Nasal cavity respiratory epithelium epithelial cell of viscerocranial mucosa (primary cell): ENCODE measurements around the gene CD300LB. TPM values are rescaled to one million over a fixed set of nuclear protein-coding genes. Genes with fewer than 3 reads are reported as not detected.

Experiments
- total RNA-seq: library from RNA; depleted of rRNA; stranded (reverse); fragments of >200 nt; gene quantifications from 2 replicates; pipeline ENCODE4 v1.2.3, GENCODE V29; 2014

The CD300LB gene
- total RNA-seq, result not detected in 2 replicates

DNA sequence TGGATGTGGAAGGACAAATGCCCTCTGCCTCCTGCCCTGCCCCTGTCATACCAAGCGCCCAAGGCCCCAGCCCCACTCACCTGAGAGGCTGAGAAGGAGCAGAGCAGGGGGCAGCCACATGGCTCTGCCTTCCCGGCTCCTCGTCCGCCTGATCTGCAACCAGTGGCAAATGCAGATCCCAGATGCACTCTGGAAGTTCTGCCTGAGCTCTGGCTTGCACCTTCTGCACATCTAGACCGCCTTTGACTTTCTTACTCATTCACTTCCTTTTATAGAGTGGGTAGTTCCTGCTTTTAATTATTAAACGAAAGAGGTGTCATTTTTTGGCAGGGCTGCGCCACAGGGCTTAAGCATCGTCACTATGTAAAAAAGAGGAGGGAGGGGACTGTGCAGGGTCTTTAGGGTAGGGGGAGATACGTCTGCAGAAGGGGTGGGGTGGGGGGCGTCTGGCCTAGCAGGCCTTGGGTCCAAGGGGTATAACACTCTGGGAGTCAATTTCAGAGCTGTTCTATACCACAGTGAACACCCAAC, at the start of gene CD300LB:
Gene CD300LB (minus strand): TSS at position 245 of the 531 bp plus-strand sequence. CDS start 125 bp downstream, at position 120.

DNA sequence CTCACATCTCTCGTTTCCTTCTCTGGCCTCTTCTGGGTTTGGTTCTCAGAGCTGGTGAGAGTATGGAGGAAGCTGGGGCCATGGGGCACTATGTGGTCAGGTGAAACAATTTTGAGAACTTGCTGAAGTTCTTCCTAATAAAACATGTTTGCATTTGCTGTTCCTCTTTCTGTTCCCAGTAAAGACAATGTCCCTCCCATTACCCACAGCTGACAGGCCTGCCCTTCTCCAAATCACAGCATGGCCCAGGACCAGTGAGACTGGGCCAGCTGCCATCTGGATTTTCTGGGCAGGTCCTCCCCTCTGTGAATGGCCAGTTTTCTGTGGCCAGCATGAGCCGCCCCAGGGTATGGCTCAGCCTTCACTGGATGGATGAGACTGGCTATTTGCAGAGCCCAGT, 36.1 kb upstream of the CD300LB start, which contains the start of gene CD300H:
Gene CD300H (minus strand): TSS at position 113 of the 400 bp plus-strand sequence.

DNA sequence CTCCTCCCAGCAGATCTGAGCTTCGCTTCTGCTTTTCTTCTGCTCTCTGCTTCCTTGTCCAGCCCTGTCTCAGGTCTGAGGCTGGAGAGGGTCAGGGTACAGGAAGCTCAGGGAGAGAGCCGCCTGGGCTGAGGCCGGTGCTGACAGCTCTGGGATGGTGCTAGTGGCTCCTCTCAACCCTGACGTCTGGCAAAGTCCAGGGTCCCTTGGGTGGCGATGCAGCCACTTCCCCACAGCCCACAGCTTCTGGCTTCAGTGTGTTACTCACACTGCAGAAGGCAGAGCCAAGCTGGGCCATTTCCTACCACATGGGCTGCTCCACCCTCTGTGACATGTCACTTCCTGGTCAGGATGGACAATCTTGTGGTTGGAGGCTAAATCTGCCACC, 14.6 kb upstream of the CD300LB start, which contains the start of gene CD300C:
Gene CD300C (minus strand): TSS at position 273 of the 388 bp plus-strand sequence. CDS start 333 bp downstream, outside the sequence.

Other genes with a start within 250 kb of the CD300LB start
- 0.07 TPM in 1 of 2 replicates, not detected in the other for gene KIF19, start 205.2 kb downstream of the CD300LB start, total RNA-seq
- not detected in 2 replicates for gene BTBD17, start 169.6 kb downstream of the CD300LB start, total RNA-seq
- gene GPR142, start 164.0 kb downstream of the CD300LB start, total RNA-seq, result not detected in 2 replicates
- gene GPRC5C, start 99.4 kb downstream of the CD300LB start, total RNA-seq, result 7.2 and 80.2 TPM in 2 replicates
- 0.07 TPM in 1 of 2 replicates, not detected in the other for gene CD300A, start 64.8 kb downstream of the CD300LB start, total RNA-seq
- not detected in 2 replicates for gene CD300C, start 14.6 kb upstream of the CD300LB start, total RNA-seq
- gene CD300H, start 36.0 kb upstream of the CD300LB start, total RNA-seq, result not detected in 2 replicates
- not detected in 2 replicates for gene CD300LD, start 60.8 kb upstream of the CD300LB start, total RNA-seq
- gene CD300E, start 92.3 kb upstream of the CD300LB start, total RNA-seq, result not detected in 2 replicates
- not detected in 2 replicates for gene CD300LF, start 181.4 kb upstream of the CD300LB start, total RNA-seq
- gene RAB37, start 205.8 kb upstream of the CD300LB start, total RNA-seq, result 0.28 TPM in 1 of 2 replicates, not detected in the other
- 34.5 and 208 TPM in 2 replicates for gene NHERF1, start 217.2 kb upstream of the CD300LB start, total RNA-seq
- 30.1 and 33.3 TPM in 2 replicates for gene NAT9, start 244.9 kb upstream of the CD300LB start, total RNA-seq